Measurements from ENCODE around the gene GPR33. TPM values are rescaled to one million over a fixed set of nuclear protein-coding genes. Genes with fewer than 3 reads are reported as not detected.
A peak's percentile ranks its signal among the peaks of the same experiment; 100 is the strongest.

GPR33 gene, protein sequence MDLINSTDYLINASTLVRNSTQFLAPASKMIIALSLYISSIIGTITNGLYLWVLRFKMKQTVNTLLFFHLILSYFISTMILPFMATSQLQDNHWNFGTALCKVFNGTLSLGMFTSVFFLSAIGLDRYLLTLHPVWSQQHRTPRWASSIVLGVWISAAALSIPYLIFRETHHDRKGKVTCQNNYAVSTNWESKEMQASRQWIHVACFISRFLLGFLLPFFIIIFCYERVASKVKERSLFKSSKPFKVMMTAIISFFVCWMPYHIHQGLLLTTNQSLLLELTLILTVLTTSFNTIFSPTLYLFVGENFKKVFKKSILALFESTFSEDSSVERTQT
- total RNA-seq = not detected in 2 replicates
- not detected in 2 replicates for polyA plus RNA-seq
- polyA plus RNA-seq (2012) = not detected in 2 replicates
- polyA minus RNA-seq (ENCODE audit: low replicate concordance) = not detected in 2 replicates

DNA sequence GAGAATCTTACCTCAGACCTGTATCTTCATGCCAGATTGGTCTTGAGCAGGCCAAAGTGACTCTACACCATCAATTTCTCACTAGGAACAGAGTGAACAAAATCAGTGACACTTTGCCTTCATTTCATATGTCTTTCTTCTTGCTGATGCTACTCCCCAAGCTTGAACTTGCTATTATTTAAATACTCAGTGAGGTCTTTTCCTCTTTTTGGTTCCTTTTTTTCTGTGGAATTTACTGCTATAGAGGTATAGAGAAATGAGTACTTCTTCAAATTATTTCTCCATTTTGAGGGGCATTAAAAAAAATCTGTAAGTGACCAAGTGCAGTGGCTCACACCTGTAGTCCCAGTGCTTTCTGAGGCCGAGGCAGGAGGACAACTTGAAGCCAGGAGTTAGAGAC, at the start of gene GPR33:
GPR33 (minus strand) TSS at position 154 of the 400 bp plus-strand sequence. CDS start 4,074 bp downstream, outside the sequence.
- no peaks in the 10 kb centered on the region for H3K36me3 ChIP-seq (ENCODE audit: control insufficient read depth, insufficient read depth, low read length)
- H2AFZ ChIP-seq (ENCODE audit: low read length) = no peak within 1 kb of the TSS
- no peaks in the 10 kb centered on the region for H3K4me1 ChIP-seq (ENCODE audit: control insufficient read depth, extremely low read depth, insufficient read depth, low read length)
- no peaks in the 10 kb centered on the region for H3K79me2 ChIP-seq (ENCODE audit: control insufficient read depth, insufficient read depth, low read length)
- H3K4me3 ChIP-seq (replicated peaks in 1 of 4; ENCODE audit: control extremely low read depth in 1 of 4, insufficient read depth in 1 of 4, low read depth in 3 of 4, low read length in 4 of 4) = no peak within 1 kb of the TSS
- H4K20me1 ChIP-seq (ENCODE audit: control insufficient read depth, extremely low read depth, insufficient read depth, low read length) = no peaks in the 10 kb centered on the region
- no peaks in the 10 kb centered on the region for H3K27me3 ChIP-seq (ENCODE audit: control insufficient read depth, insufficient read depth, low read length)
- TF ChIP-seq EZH2 (IDR thresholded peaks at IDR 0.05; ENCODE audit: low read length, missing control alignments) = no peak
- TF ChIP-seq, protein P1, sequence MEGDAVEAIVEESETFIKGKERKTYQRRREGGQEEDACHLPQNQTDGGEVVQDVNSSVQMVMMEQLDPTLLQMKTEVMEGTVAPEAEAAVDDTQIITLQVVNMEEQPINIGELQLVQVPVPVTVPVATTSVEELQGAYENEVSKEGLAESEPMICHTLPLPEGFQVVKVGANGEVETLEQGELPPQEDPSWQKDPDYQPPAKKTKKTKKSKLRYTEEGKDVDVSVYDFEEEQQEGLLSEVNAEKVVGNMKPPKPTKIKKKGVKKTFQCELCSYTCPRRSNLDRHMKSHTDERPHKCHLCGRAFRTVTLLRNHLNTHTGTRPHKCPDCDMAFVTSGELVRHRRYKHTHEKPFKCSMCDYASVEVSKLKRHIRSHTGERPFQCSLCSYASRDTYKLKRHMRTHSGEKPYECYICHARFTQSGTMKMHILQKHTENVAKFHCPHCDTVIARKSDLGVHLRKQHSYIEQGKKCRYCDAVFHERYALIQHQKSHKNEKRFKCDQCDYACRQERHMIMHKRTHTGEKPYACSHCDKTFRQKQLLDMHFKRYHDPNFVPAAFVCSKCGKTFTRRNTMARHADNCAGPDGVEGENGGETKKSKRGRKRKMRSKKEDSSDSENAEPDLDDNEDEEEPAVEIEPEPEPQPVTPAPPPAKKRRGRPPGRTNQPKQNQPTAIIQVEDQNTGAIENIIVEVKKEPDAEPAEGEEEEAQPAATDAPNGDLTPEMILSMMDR (conservative IDR thresholded peaks at IDR 0.05 in 1 of 2, IDR thresholded peaks at IDR 0.05 in 1 of 2; ENCODE audit: low read depth in 1 of 2, low read length in 2 of 2) = no peak
- H3K9me3 ChIP-seq (ENCODE audit: control insufficient read depth, insufficient read depth, low read depth, low read length) = no peaks in the 10 kb centered on the region
- DNase-seq (ENCODE audit: low read depth in 2 of 2) = no peak
- H3K9ac ChIP-seq (ENCODE audit: insufficient read depth, low read length) = no peak within 1 kb of the TSS
- H3K27ac ChIP-seq (ENCODE audit: insufficient read depth, low read length) = no peak within 1 kb of the TSS
- H3K4me2 ChIP-seq (ENCODE audit: extremely low read depth, insufficient read depth, low read length) = no peak within 1 kb of the TSS

DNA sequence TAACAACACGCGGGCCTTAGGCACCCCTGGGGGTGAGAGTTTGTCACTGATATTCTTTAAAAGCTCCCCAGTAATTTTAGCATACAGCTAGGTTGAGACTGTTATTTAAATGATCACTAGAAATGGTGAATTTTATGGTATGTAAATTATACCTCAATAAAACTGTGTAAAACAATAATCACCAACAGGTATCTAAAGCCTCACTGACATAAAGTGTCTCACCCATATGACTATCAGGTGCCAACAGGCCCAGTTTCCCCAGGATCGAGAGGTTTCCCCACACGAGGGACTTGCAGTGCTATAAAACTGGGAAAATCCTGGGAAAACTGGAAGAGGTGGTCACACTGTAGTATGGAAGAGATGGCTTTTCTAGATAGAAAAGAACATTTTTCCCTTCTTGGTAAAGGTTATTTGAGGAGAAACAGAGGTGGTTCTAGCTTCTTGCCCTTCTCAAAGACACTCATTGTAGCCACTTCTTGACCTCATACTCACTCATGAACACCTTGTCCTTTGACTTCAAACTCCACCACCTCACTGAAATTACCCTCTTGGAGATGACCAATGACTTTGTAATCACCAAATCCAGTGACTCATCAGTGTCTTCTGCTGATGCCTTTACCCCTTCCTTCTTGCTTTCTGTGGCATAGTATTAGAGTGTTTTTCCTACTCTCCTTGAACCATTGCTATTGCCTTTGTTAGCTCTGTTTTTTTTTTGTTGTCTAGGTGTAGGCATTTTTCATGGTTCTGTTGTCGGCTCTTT, 48.5 kb upstream of the GPR33 start:
- DNase-seq (ENCODE audit: low read depth in 2 of 2) = no peak
- no peaks in the 10 kb centered on the region for H4K20me1 ChIP-seq (ENCODE audit: control insufficient read depth, extremely low read depth, insufficient read depth, low read length)
- TF ChIP-seq, protein P1 (conservative IDR thresholded peaks at IDR 0.05 in 1 of 2, IDR thresholded peaks at IDR 0.05 in 1 of 2; ENCODE audit: low read depth in 1 of 2, low read length in 2 of 2) = no peak
- TF ChIP-seq EZH2 (IDR thresholded peaks at IDR 0.05; ENCODE audit: low read length, missing control alignments) = no peak
- H3K4me2 ChIP-seq (ENCODE audit: extremely low read depth, insufficient read depth, low read length) = no peak overlapping the region
- no peaks in the 10 kb centered on the region for H3K9me3 ChIP-seq (ENCODE audit: control insufficient read depth, insufficient read depth, low read depth, low read length)
- no peaks in the 10 kb centered on the region for H3K4me1 ChIP-seq (ENCODE audit: control insufficient read depth, extremely low read depth, insufficient read depth, low read length)
- H3K9ac ChIP-seq (ENCODE audit: insufficient read depth, low read length) = no peak overlapping the region
- H3K79me2 ChIP-seq (ENCODE audit: control insufficient read depth, insufficient read depth, low read length) = no peaks in the 10 kb centered on the region
- H3K36me3 ChIP-seq (ENCODE audit: control insufficient read depth, insufficient read depth, low read length) = no peaks in the 10 kb centered on the region
- H3K27me3 ChIP-seq (ENCODE audit: control insufficient read depth, insufficient read depth, low read length) = peaks cover 2% of the 10 kb centered on the region
- H2AFZ ChIP-seq (ENCODE audit: low read length) = no peak overlapping the region
- no peak overlapping the region for H3K27ac ChIP-seq (ENCODE audit: insufficient read depth, low read length)
- H3K4me3 ChIP-seq (replicated peaks in 1 of 4; ENCODE audit: control extremely low read depth in 1 of 4, insufficient read depth in 1 of 4, low read depth in 3 of 4, low read length in 4 of 4) = no peak overlapping the region

DNA sequence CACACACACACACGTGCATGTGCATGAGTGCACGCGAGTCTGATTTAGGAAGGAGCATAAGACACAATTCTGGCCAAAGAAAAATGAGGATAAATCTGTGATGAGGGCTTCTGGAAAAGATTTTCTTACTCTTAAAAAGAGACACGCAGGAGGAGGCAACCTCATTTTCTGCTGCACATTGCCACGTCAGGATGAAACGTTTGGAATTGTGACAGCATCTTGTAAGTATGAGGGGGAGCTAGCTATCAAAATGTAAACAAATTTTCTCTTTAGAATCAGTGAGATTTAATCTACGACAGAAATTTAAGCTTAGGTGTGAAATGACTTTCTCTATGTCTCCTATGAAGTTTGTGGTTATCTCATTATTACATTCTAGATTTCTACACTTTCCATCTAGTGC, 42.3 kb upstream of the GPR33 start:
- no peak for TF ChIP-seq EZH2 (IDR thresholded peaks at IDR 0.05; ENCODE audit: low read length, missing control alignments)
- TF ChIP-seq, protein P1 (conservative IDR thresholded peaks at IDR 0.05 in 1 of 2, IDR thresholded peaks at IDR 0.05 in 1 of 2; ENCODE audit: low read depth in 1 of 2, low read length in 2 of 2) = no peak
- peaks cover 2% of the 10 kb centered on the region for H3K4me1 ChIP-seq (ENCODE audit: control insufficient read depth, extremely low read depth, insufficient read depth, low read length)
- DNase-seq (ENCODE audit: low read depth in 2 of 2) = peak; percentile 9 to 10
- no peak overlapping the region for H3K4me3 ChIP-seq (replicated peaks in 1 of 4; ENCODE audit: control extremely low read depth in 1 of 4, insufficient read depth in 1 of 4, low read depth in 3 of 4, low read length in 4 of 4)
- H2AFZ ChIP-seq (ENCODE audit: low read length) = peak overlapping the region; percentile 40
- H4K20me1 ChIP-seq (ENCODE audit: control insufficient read depth, extremely low read depth, insufficient read depth, low read length) = no peaks in the 10 kb centered on the region
- H3K9ac ChIP-seq (ENCODE audit: insufficient read depth, low read length) = no peak overlapping the region
- no peaks in the 10 kb centered on the region for H3K36me3 ChIP-seq (ENCODE audit: control insufficient read depth, insufficient read depth, low read length)
- H3K4me2 ChIP-seq (ENCODE audit: extremely low read depth, insufficient read depth, low read length) = no peak overlapping the region
- no peaks in the 10 kb centered on the region for H3K9me3 ChIP-seq (ENCODE audit: control insufficient read depth, insufficient read depth, low read depth, low read length)
- no peaks in the 10 kb centered on the region for H3K79me2 ChIP-seq (ENCODE audit: control insufficient read depth, insufficient read depth, low read length)
- H3K27ac ChIP-seq (ENCODE audit: insufficient read depth, low read length) = no peak overlapping the region
- H3K27me3 ChIP-seq (ENCODE audit: control insufficient read depth, insufficient read depth, low read length) = no peaks in the 10 kb centered on the region

Data from fibroblast of lung (primary cell).